Transverse colon (tissue), 4 donors: ENCODE results near the gene MGAT3.

Experiments
- CTCF ChIP-seq, 5 experiments: fragments of 200-600 bp in 3 of 5; fragments of 450-650 bp in 2 of 5; sonication (generic) in 3 of 5; IDR thresholded peaks; 1 replicate in 2 of 5; 2 replicates in 3 of 5; pipeline ENCODE4 v1.5.1; 2016 to 2017; ENCODE audit warnings: antibody characterized with exemption in 5 of 5, inconsistent platforms in 3 of 5, mild to moderate bottlenecking in 2 of 5, moderate library complexity in 1 of 5
- EP300 ChIP-seq: sonication (generic); formaldehyde crosslinking; IDR thresholded peaks from one replicate; pipeline ENCODE4 v1.6.1; 2017; ENCODE audit warnings: antibody characterized with exemption, low read depth
- POLR2A ChIP-seq: fragments of 450-650 bp; IDR thresholded peaks from one replicate; pipeline ENCODE4 v1.6.1; 2016; ENCODE audit warnings: antibody characterized with exemption, mild to moderate bottlenecking, moderate library complexity
- POLR2AphosphoS5 ChIP-seq, 3 donors: sonication (generic); formaldehyde crosslinking; IDR thresholded peaks; one replicate each; pipeline ENCODE4 v1.6.1; 2016; ENCODE audit warnings: antibody characterized with exemption in 3 of 3

DNA sequence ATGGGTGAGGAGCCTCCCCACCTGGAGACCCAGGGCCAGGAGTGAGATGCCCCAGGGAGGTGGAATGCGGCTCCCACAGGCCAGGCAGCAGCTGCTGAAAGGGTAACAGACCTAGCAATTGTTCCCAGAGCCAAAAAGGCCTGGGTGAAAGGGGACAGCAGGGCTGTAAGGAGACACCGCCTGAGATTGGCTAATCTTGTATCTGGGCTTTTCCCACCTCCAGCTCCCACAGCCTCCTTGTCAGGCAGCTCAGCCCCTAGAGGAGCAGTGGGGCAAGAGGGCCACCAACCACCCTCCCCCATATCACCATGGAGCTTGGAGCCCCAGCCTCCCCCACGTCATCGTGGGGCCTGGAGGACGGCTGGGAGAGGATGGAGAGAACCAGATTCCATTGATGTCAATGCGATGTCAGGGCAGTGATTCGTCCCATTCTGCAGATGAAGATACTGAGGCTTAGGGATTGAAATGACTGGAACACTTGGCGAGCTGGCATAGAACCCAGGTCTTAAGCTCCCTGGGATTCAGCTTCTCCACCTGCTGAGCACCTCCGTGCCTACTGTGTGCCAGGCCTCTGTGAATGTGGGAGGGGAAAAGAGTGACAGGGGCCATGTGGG is 2.9 kb upstream of the MGAT3 start:
- TF ChIP-seq POLR2A (no peak), CTCF (IDR thresholded peaks at IDR 0.05) (no peak), EP300 (no peak), POLR2AphosphoS5 (IDR thresholded peaks at IDR 0.05) (no peak)
